ENCODE measurements around the gene APOB. TPM values are rescaled to one million over a fixed set of nuclear protein-coding genes. Genes with fewer than 3 reads are reported as not detected.

APOB gene
- total and polyA plus RNA-seq, 2 of the 8 experiments (the other 6 are each of a cell fraction or from before 2014, with no cell fraction given) = 0.15 to 0.61 TPM

- no peak overlapping the region for H2AFZ ChIP-seq (ENCODE audit: low read length)
- TF ChIP-seq RFX5 (IDR thresholded peaks at IDR 0.05; ENCODE audit: borderline replicate concordance, low read depth, low read length) (no peak), CBX5 (IDR thresholded peaks at IDR 0.05; ENCODE audit: low read depth, low read length) (no peak), JUND (IDR thresholded peaks at IDR 0.05; ENCODE audit: low read length) (no peak), CBX8 (IDR thresholded peaks at IDR 0.05; ENCODE audit: borderline replicate concordance, low read depth, low read length) (no peak), KDM1A (IDR thresholded peaks at IDR 0.05; ENCODE audit: borderline replicate concordance, low read length) (no peak), HDAC2 (IDR thresholded peaks at IDR 0.05; ENCODE audit: borderline replicate concordance in 1 of 2, low read depth in 2 of 2, low read length in 2 of 2) (no peak), RNF2 (IDR thresholded peaks at IDR 0.05; ENCODE audit: borderline replicate concordance, low read depth, low read length, missing control alignments, poor library complexity, severe bottlenecking) (no peak), MAX (IDR thresholded peaks at IDR 0.05) (no peak), EP300 (IDR thresholded peaks at IDR 0.05; ENCODE audit: borderline replicate concordance in 1 of 2, low read depth in 2 of 2, low read length in 2 of 2) (no peak), POLR2A (IDR thresholded peaks at IDR 0.05; ENCODE audit: control extremely low read depth in 1 of 2, low read depth in 2 of 2, low read length in 2 of 2) (no peak), KDM5A (IDR thresholded peaks at IDR 0.05; ENCODE audit: low read length) (no peak), TCF12 (IDR thresholded peaks at IDR 0.05; ENCODE audit: low read depth, low read length) (no peak), CEBPB (IDR thresholded peaks at IDR 0.05; ENCODE audit: low read depth, low read length) (no peak)
- H3K9me3 ChIP-seq (ENCODE audit: insufficient read depth in 2 of 2, low read depth in 1 of 2, low read length in 1 of 2) = no peaks in the 10 kb centered on the region
- no peak overlapping the region for H2BK12ac ChIP-seq (ENCODE audit: low read depth, low read length)
- DNase-seq (ENCODE audit: low read depth in 1 of 2, low spot score in 2 of 2) (no peak), FAIRE-seq (no peak)
- no peak overlapping the region for H3K23ac ChIP-seq (ENCODE audit: insufficient read length)
- CTCF ChIA-PET (ENCODE audit: partially characterized antibody) = interaction anchor here (0.6 to 2.0 kb wide), 7 partner anchors 11 to 279 kb away, joined by 3 to 11 read pairs (median 4); no protein-coding TSS in a partner anchor
- no peak overlapping the region for H4K5ac ChIP-seq (ENCODE audit: insufficient read length, low read depth, low read length)
- H3K4ac ChIP-seq (replicated peaks; ENCODE audit: insufficient read length, low read depth, low read length) = no peak overlapping the region
- H4K8ac ChIP-seq (ENCODE audit: extremely low read depth, insufficient read depth, low read length) = no peak overlapping the region
- WGBS, 2 experiments (ENCODE audit: extremely low coverage in 1 of 2, insufficient coverage in 1 of 2, insufficient read length in 1 of 2, insufficient replicate concordance in 2 of 2, low coverage in 1 of 2, low lambda C conversion rate in 2 of 2, missing lambda C conversion rate in 1 of 2) = 84% methylated on average over 3 of the region's 3 CpGs; no CpG with 5 or more reads in 1 of the 2 experiments
- H3K36me3 ChIP-seq (ENCODE audit: control insufficient read depth in 2 of 4, insufficient read depth in 4 of 4, low read length in 3 of 4) = no peaks in the 10 kb centered on the region
- no peaks in the 10 kb centered on the region for H3K4me1 ChIP-seq (replicated peaks in 1 of 4; ENCODE audit: control insufficient read depth in 3 of 4, insufficient read depth in 4 of 4, low read length in 3 of 4)
- H3K23me2 ChIP-seq (ENCODE audit: low read depth, low read length) = no peaks in the 10 kb centered on the region
- H3K14ac ChIP-seq (ENCODE audit: insufficient read length) = no peak overlapping the region
- no peaks in the 10 kb centered on the region for H3K79me2 ChIP-seq (ENCODE audit: control insufficient read depth in 1 of 2, insufficient read depth in 2 of 2, low read length in 2 of 2)
- no peaks in the 10 kb centered on the region for H4K20me1 ChIP-seq (replicated peaks in 1 of 2; ENCODE audit: control insufficient read depth in 1 of 2, insufficient read depth in 2 of 2, low read length in 2 of 2)
- H4K91ac ChIP-seq (replicated peaks; ENCODE audit: insufficient read length, low read length) = no peak overlapping the region
- H3K79me1 ChIP-seq (ENCODE audit: low read depth, low read length) = no peaks in the 10 kb centered on the region
- no peak overlapping the region for H3K18ac ChIP-seq (ENCODE audit: extremely low read depth, low read length)
- POLR2A ChIA-PET (ENCODE audit: partially characterized antibody) = interaction anchor here (0.7 kb wide), 1 partner anchor 21 kb away, joined by 4 read pairs; no protein-coding TSS in a partner anchor
- H3K56ac ChIP-seq (replicated peaks; ENCODE audit: insufficient read length, low read depth, low read length) = no peak overlapping the region
- no peak overlapping the region for H2AK5ac ChIP-seq (ENCODE audit: low read depth, low read length)
- no peak overlapping the region for H3K27ac ChIP-seq (ENCODE audit: low read depth, low read length)
- no peak overlapping the region for H2BK120ac ChIP-seq (replicated peaks; ENCODE audit: low read depth, low read length)
- no peak overlapping the region for H3K9ac ChIP-seq (replicated peaks in 1 of 4; ENCODE audit: extremely low read depth in 1 of 4, low read depth in 3 of 4, low read length in 3 of 4)
- H2BK5ac ChIP-seq (ENCODE audit: low read depth, low read length) = no peak overlapping the region
- H2BK20ac ChIP-seq (ENCODE audit: low read length) = no peak overlapping the region
- H3K27me3 ChIP-seq (replicated peaks in 1 of 4; ENCODE audit: control insufficient read depth in 3 of 4, extremely low read depth in 1 of 4, insufficient read depth in 3 of 4, low read length in 3 of 4) = no peaks in the 10 kb centered on the region
- H3K4me3 ChIP-seq (ENCODE audit: extremely low read depth in 1 of 4, insufficient read depth in 2 of 4, low read depth in 3 of 4, low read length in 4 of 4) = no peak overlapping the region
- no peak overlapping the region for H2BK15ac ChIP-seq (ENCODE audit: low read length)
- H3K4me2 ChIP-seq (ENCODE audit: insufficient read depth in 1 of 2, low read depth in 2 of 2, low read length in 2 of 2) = no peak overlapping the region
These were observed 6.2 kb downstream of the APOB start for GRCh38 chr2:21037671-21038108.

Data from H1 (cell line).